Measurements from ENCODE around the gene SH3BGRL.
"Not testable (repeated sequence)": the region's sequence is repeated elsewhere in the genome, so short reads cannot be mapped to it uniquely, and the experiment has no call there.

The SH3BGRL gene

GRCh38 chrX:81316163-81316562 is 114.3 kb downstream of the SH3BGRL start:
- TF ChIP-seq CTCF (IDR thresholded peaks at IDR 0.05) (no peak), ZFX (IDR thresholded peaks at IDR 0.05; ENCODE audit: borderline replicate concordance) (no peak)
- H3K27ac ChIP-seq, result no peak overlapping the region

GRCh38 chrX:81331653-81332052 is 129.8 kb downstream of the SH3BGRL start:
- H3K27ac ChIP-seq, result not testable (repeated sequence)

GRCh38 chrX:81336455-81337152 is 134.7 kb downstream of the SH3BGRL start:
- no peak for TF ChIP-seq CTCF (IDR thresholded peaks at IDR 0.05)
- H3K27ac ChIP-seq, result no peak overlapping the region

- no peak overlapping the region for H3K27ac ChIP-seq
- no peak for TF ChIP-seq ZFX (IDR thresholded peaks at IDR 0.05; ENCODE audit: borderline replicate concordance)
- TF ChIP-seq CTCF (IDR thresholded peaks at IDR 0.05), result no peak
Measured at GRCh38 chrX:81337805-81338204, 135.9 kb downstream of the SH3BGRL start.

- TF ChIP-seq CTCF (IDR thresholded peaks at IDR 0.05) (no peak), ZFX (IDR thresholded peaks at IDR 0.05; ENCODE audit: borderline replicate concordance) (no peak)
- no peak overlapping the region for H3K27ac ChIP-seq
Measured at GRCh38 chrX:81338924-81339323, 137.0 kb downstream of the SH3BGRL start.

GRCh38 chrX:81345296-81345695 is 143.4 kb downstream of the SH3BGRL start:
- H3K27ac ChIP-seq, result not testable (repeated sequence)

Measured in 22Rv1 (cell line).